Natural killer cell (primary cell): ENCODE data around the gene TOLLIP. TPM values are rescaled to one million over a fixed set of nuclear protein-coding genes. Genes with fewer than 3 reads are reported as not detected.

Experiments
- ATAC-seq, 3 donors: fragments of 150-1000 bp in 2 of 3; fragments of 200-7000 bp in 1 of 3; cut with Tn5 transposase; 1 replicate in 1 of 3; 2 replicates in 2 of 3; pipeline ENCODE4 v1.10.0; 2021; ENCODE audit warnings: mild to moderate bottlenecking in 2 of 3, moderate library complexity in 2 of 3
- DNase-seq, 2 donors: peaks; one replicate each; pipeline versions ENCODE4 v3.0.0 to v3.0.0-alpha.2; 2013 to 2021; ENCODE audit warnings: mixed read lengths in 1 of 2
- H3K27ac ChIP-seq: one replicate; pipeline ENCODE4 v1.5.1; 2013; ENCODE audit warnings: mild to moderate bottlenecking, low read length
- H3K27me3 ChIP-seq: one replicate; pipeline ENCODE4 v1.6.1; 2013; ENCODE audit warnings: low read length; ENCODE audit not compliant: control insufficient read depth, insufficient read depth
- H3K36me3 ChIP-seq: one replicate; pipeline ENCODE4 v1.6.1; 2013; ENCODE audit warnings: low read length; ENCODE audit not compliant: control insufficient read depth, insufficient read depth
- H3K4me1 ChIP-seq: one replicate; pipeline ENCODE4 v1.6.1; 2013; ENCODE audit warnings: low read length; ENCODE audit not compliant: control insufficient read depth, insufficient read depth
- H3K4me3 ChIP-seq: one replicate; pipeline ENCODE4 v1.5.1; 2013; ENCODE audit warnings: low read length
- H3K9me3 ChIP-seq: one replicate; pipeline ENCODE4 v1.6.1; 2013; ENCODE audit warnings: low read length; ENCODE audit not compliant: control insufficient read depth, insufficient read depth
- H3K27ac Mint-ChIP-seq, 2 donors: one replicate each; pipeline ENCODE4 v1.8.0; 2022; ENCODE audit warnings: mild to moderate bottlenecking in 2 of 2, mixed read lengths in 2 of 2, moderate library complexity in 1 of 2
- H3K27me3 Mint-ChIP-seq, 2 donors: one replicate each; pipeline ENCODE4 v1.8.0; 2022; ENCODE audit warnings: low read depth in 2 of 2, mixed read lengths in 2 of 2
- H3K36me3 Mint-ChIP-seq: one replicate; pipeline ENCODE4 v1.8.0; 2022; ENCODE audit warnings: mixed read lengths
- H3K4me1 Mint-ChIP-seq, 2 donors: one replicate each; pipeline ENCODE4 v1.8.0; 2022; ENCODE audit warnings: mixed read lengths in 2 of 2
- H3K4me3 Mint-ChIP-seq: one replicate; pipeline ENCODE4 v1.8.0; 2022; ENCODE audit warnings: mild to moderate bottlenecking, moderate library complexity, mixed read lengths
- H3K9me3 Mint-ChIP-seq, 2 donors: one replicate each; pipeline ENCODE4 v1.8.0; 2022; ENCODE audit warnings: mixed read lengths in 2 of 2
- WGBS: methylation state at CpG from one replicate; pipeline ENCODE4 v1.1.7; 2013; ENCODE audit warnings: missing lambda C conversion rate; ENCODE audit not compliant: insufficient coverage; 5-methylcytosine and 5-hydroxymethylcytosine counted together
- intact Hi-C: fragments of 100-400 bp; cut with micrococcal nuclease; formaldehyde crosslinking; loops from one replicate; pipeline ENCODE4 v1.14.2; 2022
- total RNA-seq, 4 donors: library from RNA; stranded (reverse); fragments of 120-200 nt in 1 of 4; gene quantifications; one replicate each; pipeline versions ENCODE4 v1.2.3 to v1.2.4, GENCODE V29; 2013 to 2022
- TF ChIP-seq, protein P1 (sequence below): fragments of 200-600 bp; IDR thresholded peaks from one replicate; pipeline ENCODE4 v1.8.0; 2022; ENCODE audit warnings: antibody characterized with exemption

The TOLLIP gene
- total RNA-seq, 3 donors from 2014 or later (not counting 1 experiment from before 2014, with no cell fraction given) = 49.3 to 61.8 (median 54.8) TPM

DNA sequence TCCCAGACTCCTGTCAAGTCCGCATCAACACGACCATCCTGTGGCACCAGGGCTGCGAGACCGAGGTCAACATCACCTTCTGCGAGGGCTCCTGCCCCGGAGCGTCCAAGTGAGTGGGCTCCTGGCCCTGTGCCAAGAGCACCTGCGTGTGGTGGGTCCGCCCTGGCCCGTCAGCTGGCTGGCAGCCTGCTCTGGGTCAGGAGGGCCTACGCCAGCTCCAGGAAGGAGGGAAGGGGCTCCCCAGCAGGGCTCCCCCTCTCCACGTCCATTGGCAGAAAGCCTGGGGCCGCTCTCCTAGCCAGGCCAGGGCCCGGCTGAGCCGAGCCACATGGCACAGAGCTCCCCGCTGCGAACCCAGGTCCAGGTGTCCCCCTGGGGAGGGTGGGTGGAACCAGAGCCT is 48.8 kb downstream of the TOLLIP start:
- Histone ChIP-seq H3K27me3 (no peaks in the 10 kb centered on the region), H3K36me3 (no peaks in the 10 kb centered on the region), H3K9me3 (no peaks in the 10 kb centered on the region), H3K27ac (no peak overlapping the region), H3K4me3 (no peak overlapping the region), H3K4me1 (peaks cover 17% of the 10 kb centered on the region)
- no peaks in the 10 kb centered on the region for H3K27me3 Mint-ChIP-seq
- ATAC-seq (no peak), DNase-seq (no peak)
- intact Hi-C loops = loop anchor here (5.0 kb wide), 1 partner anchor 257 kb away; no protein-coding TSS in a partner anchor
- H3K36me3 Mint-ChIP-seq = no peaks in the 10 kb centered on the region
- TF ChIP-seq, protein P1, sequence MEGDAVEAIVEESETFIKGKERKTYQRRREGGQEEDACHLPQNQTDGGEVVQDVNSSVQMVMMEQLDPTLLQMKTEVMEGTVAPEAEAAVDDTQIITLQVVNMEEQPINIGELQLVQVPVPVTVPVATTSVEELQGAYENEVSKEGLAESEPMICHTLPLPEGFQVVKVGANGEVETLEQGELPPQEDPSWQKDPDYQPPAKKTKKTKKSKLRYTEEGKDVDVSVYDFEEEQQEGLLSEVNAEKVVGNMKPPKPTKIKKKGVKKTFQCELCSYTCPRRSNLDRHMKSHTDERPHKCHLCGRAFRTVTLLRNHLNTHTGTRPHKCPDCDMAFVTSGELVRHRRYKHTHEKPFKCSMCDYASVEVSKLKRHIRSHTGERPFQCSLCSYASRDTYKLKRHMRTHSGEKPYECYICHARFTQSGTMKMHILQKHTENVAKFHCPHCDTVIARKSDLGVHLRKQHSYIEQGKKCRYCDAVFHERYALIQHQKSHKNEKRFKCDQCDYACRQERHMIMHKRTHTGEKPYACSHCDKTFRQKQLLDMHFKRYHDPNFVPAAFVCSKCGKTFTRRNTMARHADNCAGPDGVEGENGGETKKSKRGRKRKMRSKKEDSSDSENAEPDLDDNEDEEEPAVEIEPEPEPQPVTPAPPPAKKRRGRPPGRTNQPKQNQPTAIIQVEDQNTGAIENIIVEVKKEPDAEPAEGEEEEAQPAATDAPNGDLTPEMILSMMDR = no peak
- H3K9me3 Mint-ChIP-seq = no peaks in the 10 kb centered on the region
- 95% methylated on average over 17 of the region's 17 CpGs for WGBS
- peaks cover 6 to 16% of the 10 kb centered on the region in 2 donors for H3K4me1 Mint-ChIP-seq
- no peak overlapping the region for H3K4me3 Mint-ChIP-seq
- peak overlapping the region in 1 of 2 donors; percentile 27 for H3K27ac Mint-ChIP-seq

DNA sequence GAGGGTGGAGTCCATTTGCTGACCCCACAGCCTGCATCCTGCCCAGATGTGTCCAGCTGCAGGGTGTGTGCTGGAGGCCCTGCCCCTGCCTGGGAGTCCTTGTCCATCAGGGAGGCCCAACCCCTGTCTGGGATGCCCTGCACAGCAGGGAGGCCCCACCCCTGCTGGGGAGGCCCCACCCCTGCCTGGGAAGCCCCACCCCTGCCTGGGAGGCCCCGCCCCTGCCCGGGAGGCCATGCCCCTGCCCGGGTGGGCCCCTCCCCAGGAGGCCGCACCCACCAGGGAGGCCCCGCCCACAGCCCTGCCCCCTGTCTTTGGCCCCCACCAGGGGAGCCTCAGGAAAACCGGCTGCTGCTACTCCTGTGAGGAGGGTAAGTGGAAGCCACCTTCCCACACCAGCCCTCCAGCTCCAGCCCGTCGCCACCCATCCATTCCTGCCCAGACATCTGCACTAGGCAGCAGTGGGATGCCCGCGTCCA is 49.4 kb downstream of the TOLLIP start:
- Mint-ChIP-seq H3K27me3 (no peaks in the 10 kb centered on the region), H3K4me1 (peaks cover 6 to 16% of the 10 kb centered on the region in 2 donors)
- peak; percentile 12 to 38 (median 22) for ATAC-seq

DNA sequence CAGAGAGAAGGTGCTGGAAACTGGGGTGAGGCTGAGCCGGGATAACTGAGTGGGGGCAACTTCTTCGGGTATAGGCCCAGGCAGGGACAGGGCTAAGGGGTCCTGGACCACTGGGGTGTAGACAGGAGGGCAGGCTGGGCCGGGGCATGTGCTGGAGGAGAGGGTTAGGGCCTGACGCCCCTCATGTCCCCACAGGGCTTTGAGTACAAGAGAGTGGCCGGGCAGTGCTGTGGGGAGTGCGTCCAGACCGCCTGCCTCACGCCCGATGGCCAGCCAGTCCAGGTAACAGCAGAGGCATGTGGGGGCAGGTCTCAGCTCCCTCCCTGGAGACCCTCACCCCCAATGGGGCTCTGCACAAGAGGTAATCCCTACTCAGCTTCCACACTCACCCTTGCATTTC is 49.9 kb downstream of the TOLLIP start:
- no peak overlapping the region for H3K27ac ChIP-seq
- Mint-ChIP-seq H3K27ac (no peak overlapping the region), H3K4me1 (peaks cover 5 to 14% of the 10 kb centered on the region in 2 donors), H3K9me3 (no peaks in the 10 kb centered on the region), H3K36me3 (no peaks in the 10 kb centered on the region), H3K4me3 (no peak overlapping the region), H3K27me3 (no peaks in the 10 kb centered on the region)
- TF ChIP-seq, protein P1 = no peak
- H3K27me3 ChIP-seq = no peaks in the 10 kb centered on the region
- ATAC-seq = no peak
- no peak overlapping the region for H3K4me3 ChIP-seq
- H3K36me3 ChIP-seq = no peaks in the 10 kb centered on the region
- no peak for DNase-seq
- peaks cover 17% of the 10 kb centered on the region for H3K4me1 ChIP-seq
- intact Hi-C loops = no loop called here
- 97% methylated on average over 9 of the region's 9 CpGs for WGBS
- H3K9me3 ChIP-seq = no peaks in the 10 kb centered on the region

More for the DNA sequence above, 49.4 kb downstream of the TOLLIP start:
- no peaks in the 10 kb centered on the region for H3K36me3 Mint-ChIP-seq
- no peak overlapping the region for H3K4me3 Mint-ChIP-seq
- peak in 1 of 2 donors; percentile 48 for DNase-seq
- peaks cover 17% of the 10 kb centered on the region for H3K4me1 ChIP-seq
- H3K9me3 Mint-ChIP-seq = no peaks in the 10 kb centered on the region
- no peaks in the 10 kb centered on the region for H3K9me3 ChIP-seq
- no peaks in the 10 kb centered on the region for H3K27me3 ChIP-seq
- H3K27ac Mint-ChIP-seq = peak overlapping the region in 1 of 2 donors; percentile 27
- no peaks in the 10 kb centered on the region for H3K36me3 ChIP-seq
- 66% methylated on average over 6 of the region's 10 CpGs for WGBS
- H3K27ac ChIP-seq = no peak overlapping the region
- intact Hi-C loops = loop anchor here (5.0 kb wide), 1 partner anchor 257 kb away; no protein-coding TSS in a partner anchor
- no peak overlapping the region for H3K4me3 ChIP-seq
- TF ChIP-seq, protein P1 = no peak

DNA sequence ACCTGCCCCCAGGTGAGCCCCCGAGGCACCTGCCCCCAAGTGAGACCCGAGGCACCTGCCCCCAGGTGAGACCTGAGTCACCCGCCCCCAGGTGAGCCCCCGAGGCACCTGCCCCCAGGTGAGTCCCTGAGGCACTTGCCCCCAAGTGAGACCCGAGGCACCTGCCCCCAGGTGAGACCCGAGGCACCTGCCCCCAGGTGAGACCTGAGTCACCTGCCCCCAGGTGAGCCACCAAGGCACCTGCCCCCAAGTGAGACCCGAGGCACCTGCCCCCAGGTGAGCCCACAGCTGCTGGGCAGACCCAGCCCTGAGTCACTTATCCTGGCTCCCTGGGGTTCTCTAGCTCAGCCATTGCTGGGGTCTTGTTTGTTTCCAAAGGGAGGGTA is 50.4 kb downstream of the TOLLIP start:
- H3K4me3 Mint-ChIP-seq = no peak overlapping the region
- TF ChIP-seq, protein P1 = no peak
- Histone ChIP-seq H3K36me3 (no peaks in the 10 kb centered on the region), H3K4me3 (no peak overlapping the region), H3K4me1 (peaks cover 17% of the 10 kb centered on the region), H3K27ac (no peak overlapping the region), H3K9me3 (no peaks in the 10 kb centered on the region), H3K27me3 (no peaks in the 10 kb centered on the region)
- intact Hi-C loops = no loop called here
- ATAC-seq (no peak), DNase-seq (no peak)
- WGBS = 87% methylated on average over 7 of the region's 7 CpGs
- H3K9me3 Mint-ChIP-seq = no peaks in the 10 kb centered on the region
- H3K36me3 Mint-ChIP-seq = no peaks in the 10 kb centered on the region
- H3K4me1 Mint-ChIP-seq = peaks cover under 1 to 11% of the 10 kb centered on the region in 2 donors
- H3K27me3 Mint-ChIP-seq = no peaks in the 10 kb centered on the region
- no peak overlapping the region for H3K27ac Mint-ChIP-seq
